ENCODE results near the gene RNF150.
A peak's percentile ranks its signal among the peaks of the same experiment; 100 is the strongest.

Gene RNF150

GRCh38 chr4:140935254-140935653 is 198.0 kb downstream of the RNF150 start:
- no peak overlapping the region for H3K4me3 ChIP-seq (ENCODE audit: low read depth, low read length)
- H3K27me3 ChIP-seq (replicated peaks) = no peaks in the 10 kb centered on the region
- no peaks in the 10 kb centered on the region for H3K36me3 ChIP-seq (replicated peaks)
- TF ChIP-seq CTCF (IDR thresholded peaks at IDR 0.05; ENCODE audit: low read depth, low read length, missing control alignments) = no peak
- in situ Hi-C loops (cut with HindIII; ENCODE audit: low pct_ligation_motif_present, low sequenced_read_pairs) = no loop called here
- no peak overlapping the region for H3K27ac ChIP-seq
- DNase-seq = no peak

- in situ Hi-C loops (cut with HindIII; ENCODE audit: low pct_ligation_motif_present, low sequenced_read_pairs) = no loop called here
- Histone ChIP-seq H3K4me3 (ENCODE audit: low read depth, low read length) (no peak overlapping the region), H3K27ac (no peak overlapping the region), H3K27me3 (replicated peaks) (no peaks in the 10 kb centered on the region), H3K36me3 (replicated peaks) (no peaks in the 10 kb centered on the region)
- DNase-seq = no peak
- no peak for TF ChIP-seq CTCF (IDR thresholded peaks at IDR 0.05; ENCODE audit: low read depth, low read length, missing control alignments)
Measured at GRCh38 chr4:140932501-140933045, 200.7 kb downstream of the RNF150 start.

GRCh38 chr4:140931911-140932310 is 201.4 kb downstream of the RNF150 start:
- no peak overlapping the region for H3K27ac ChIP-seq
- H3K36me3 ChIP-seq (replicated peaks) = no peaks in the 10 kb centered on the region
- no peak for TF ChIP-seq CTCF (IDR thresholded peaks at IDR 0.05; ENCODE audit: low read depth, low read length, missing control alignments)
- DNase-seq = no peak
- H3K27me3 ChIP-seq (replicated peaks) = no peaks in the 10 kb centered on the region
- no peak overlapping the region for H3K4me3 ChIP-seq (ENCODE audit: low read depth, low read length)
- in situ Hi-C loops (cut with HindIII; ENCODE audit: low pct_ligation_motif_present, low sequenced_read_pairs) = no loop called here

- no peak for TF ChIP-seq CTCF (IDR thresholded peaks at IDR 0.05; ENCODE audit: low read depth, low read length, missing control alignments)
- in situ Hi-C loops (cut with HindIII; ENCODE audit: low pct_ligation_motif_present, low sequenced_read_pairs) = no loop called here
- Histone ChIP-seq H3K4me3 (ENCODE audit: low read depth, low read length) (no peak overlapping the region), H3K27ac (no peak overlapping the region), H3K27me3 (replicated peaks) (no peaks in the 10 kb centered on the region), H3K36me3 (replicated peaks) (no peaks in the 10 kb centered on the region)
- no peak for DNase-seq
Measured at GRCh38 chr4:140930557-140930956, 202.7 kb downstream of the RNF150 start.

- H3K4me3 ChIP-seq (ENCODE audit: low read depth, low read length) = no peak overlapping the region
- no peak for TF ChIP-seq CTCF (IDR thresholded peaks at IDR 0.05; ENCODE audit: low read depth, low read length, missing control alignments)
- no peak for DNase-seq
- in situ Hi-C loops (cut with HindIII; ENCODE audit: low pct_ligation_motif_present, low sequenced_read_pairs) = no loop called here
- no peaks in the 10 kb centered on the region for H3K27me3 ChIP-seq (replicated peaks)
- no peaks in the 10 kb centered on the region for H3K36me3 ChIP-seq (replicated peaks)
- no peak overlapping the region for H3K27ac ChIP-seq
Measured at GRCh38 chr4:140930011-140930410, 203.3 kb downstream of the RNF150 start.

GRCh38 chr4:140928880-140929279 is 204.4 kb downstream of the RNF150 start:
- H3K27ac ChIP-seq = no peak overlapping the region
- H3K36me3 ChIP-seq (replicated peaks) = no peaks in the 10 kb centered on the region
- DNase-seq = peak; percentile 55
- H3K4me3 ChIP-seq (ENCODE audit: low read depth, low read length) = no peak overlapping the region
- in situ Hi-C loops (cut with HindIII; ENCODE audit: low pct_ligation_motif_present, low sequenced_read_pairs) = no loop called here
- no peaks in the 10 kb centered on the region for H3K27me3 ChIP-seq (replicated peaks)
- TF ChIP-seq CTCF (IDR thresholded peaks at IDR 0.05; ENCODE audit: low read depth, low read length, missing control alignments) = no peak
